Measurements from ENCODE around the gene CHD6.
A peak's percentile ranks its signal among the peaks of the same experiment; 100 is the strongest.

The CHD6 gene

DNA sequence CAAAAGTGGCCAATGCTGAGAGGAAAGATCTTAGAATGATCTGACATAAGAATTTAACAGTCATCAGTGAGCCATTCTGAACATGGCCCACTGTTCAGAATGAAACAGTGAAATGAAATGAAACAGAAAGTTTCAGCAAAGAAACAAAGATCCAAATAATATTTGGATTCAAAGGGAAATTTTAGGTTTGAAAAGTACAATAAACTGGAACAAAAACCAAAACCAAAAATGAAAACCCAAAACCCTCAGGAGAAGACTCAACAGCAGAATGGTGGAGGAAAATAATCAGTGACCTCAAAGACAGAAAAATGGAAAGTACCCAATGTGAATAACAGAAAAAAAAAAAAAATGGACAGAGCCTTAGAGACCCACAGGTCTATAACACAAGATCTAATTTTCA, 185.4 kb downstream of the CHD6 start:
- Histone ChIP-seq H4K8ac (ENCODE audit: low read length) (no peak overlapping the region), H3K23ac (ENCODE audit: low read length in 2 of 2) (no peak overlapping the region), H3K4me3 (ENCODE audit: insufficient read depth in 1 of 2, low read depth in 1 of 2, low read length in 2 of 2) (no peak overlapping the region), H3K27me3 (ENCODE audit: control insufficient read depth in 1 of 2, insufficient read depth in 1 of 2, low read length in 2 of 2) (no peaks in the 10 kb centered on the region), H2AFZ (ENCODE audit: low read depth, low read length) (no peak overlapping the region), H2BK120ac (ENCODE audit: low read depth, low read length) (no peak overlapping the region), H3K9me3 (ENCODE audit: control insufficient read depth, low read length) (no peaks in the 10 kb centered on the region), H2BK5ac (ENCODE audit: low read depth, low read length, poor library complexity, severe bottlenecking) (no peak overlapping the region), H3K4ac (ENCODE audit: low read depth in 1 of 2, low read length in 2 of 2) (no peak overlapping the region), H3K9ac (ENCODE audit: low read length) (no peak overlapping the region), H3K36me3 (ENCODE audit: control insufficient read depth in 1 of 2, insufficient read depth in 2 of 2, low read depth in 1 of 2, low read length in 2 of 2) (peaks cover 8 to 75% of the 10 kb centered on the region in 2 experiments), H2BK15ac (ENCODE audit: low read depth, poor library complexity, severe bottlenecking) (no peak overlapping the region), H3K27ac (ENCODE audit: low read length, poor library complexity, severe bottlenecking) (no peak overlapping the region), H3K79me1 (replicated peaks; ENCODE audit: low read length, poor library complexity, severe bottlenecking) (peaks cover 5% of the 10 kb centered on the region), H2BK12ac (ENCODE audit: low read length in 2 of 2) (no peak overlapping the region), H3K4me1 (ENCODE audit: control insufficient read depth, insufficient read depth, low read depth, low read length) (peaks cover 2% of the 10 kb centered on the region), H4K91ac (ENCODE audit: low read length) (no peak overlapping the region), H3K14ac (ENCODE audit: low read length in 2 of 2) (no peak overlapping the region), H3K4me2 (ENCODE audit: low read length, poor library complexity, severe bottlenecking) (no peak overlapping the region), H2AK5ac (ENCODE audit: low read length, severe bottlenecking) (no peak overlapping the region), H3K18ac (ENCODE audit: low read depth in 1 of 2, low read length in 2 of 2) (no peak overlapping the region)
- DNase-seq, result no peak

DNA sequence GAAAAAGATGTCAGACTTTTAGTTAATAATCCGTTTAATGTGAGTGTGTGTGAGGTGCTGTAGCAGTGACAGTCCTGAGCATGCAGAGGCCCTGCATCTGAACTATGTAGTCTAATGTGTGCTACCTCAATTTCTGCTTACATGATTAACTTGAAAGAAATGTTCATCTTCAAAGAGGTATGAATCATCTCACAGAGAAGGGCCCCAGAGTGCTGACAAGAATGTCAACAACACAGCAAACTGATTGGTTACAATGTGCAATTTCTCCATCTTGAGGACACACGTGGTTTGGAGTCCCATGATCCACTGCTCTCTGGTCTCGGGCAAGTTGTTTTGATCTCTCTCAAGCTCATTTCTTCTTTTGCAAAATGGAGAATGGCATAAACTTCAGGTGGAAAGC, 189.9 kb downstream of the CHD6 start:
- no peak overlapping the region for H3K27ac ChIP-seq (ENCODE audit: low read length, poor library complexity, severe bottlenecking)
- H4K91ac ChIP-seq (ENCODE audit: low read length), result no peak overlapping the region
- H3K9me3 ChIP-seq (ENCODE audit: control insufficient read depth, low read length), result no peaks in the 10 kb centered on the region
- H3K14ac ChIP-seq (ENCODE audit: low read length in 2 of 2), result no peak overlapping the region
- H3K4ac ChIP-seq (ENCODE audit: low read depth in 1 of 2, low read length in 2 of 2), result no peak overlapping the region
- H2BK5ac ChIP-seq (ENCODE audit: low read depth, low read length, poor library complexity, severe bottlenecking), result no peak overlapping the region
- H2BK12ac ChIP-seq (ENCODE audit: low read length in 2 of 2), result no peak overlapping the region
- H2AFZ ChIP-seq (ENCODE audit: low read depth, low read length), result no peak overlapping the region
- H3K27me3 ChIP-seq (ENCODE audit: control insufficient read depth in 1 of 2, insufficient read depth in 1 of 2, low read length in 2 of 2), result no peaks in the 10 kb centered on the region
- H3K79me1 ChIP-seq (replicated peaks; ENCODE audit: low read length, poor library complexity, severe bottlenecking), result peaks cover 5% of the 10 kb centered on the region
- H3K4me3 ChIP-seq (ENCODE audit: insufficient read depth in 1 of 2, low read depth in 1 of 2, low read length in 2 of 2), result no peak overlapping the region
- no peak overlapping the region for H3K9ac ChIP-seq (ENCODE audit: low read length)
- WGBS, result 39% methylated on average over 3 of the region's 3 CpGs
- H3K18ac ChIP-seq (ENCODE audit: low read depth in 1 of 2, low read length in 2 of 2), result no peak overlapping the region
- peaks cover 5% of the 10 kb centered on the region for H3K4me1 ChIP-seq (ENCODE audit: control insufficient read depth, insufficient read depth, low read depth, low read length)
- no peak overlapping the region for H4K8ac ChIP-seq (ENCODE audit: low read length)
- no peak overlapping the region for H3K23ac ChIP-seq (ENCODE audit: low read length in 2 of 2)
- H3K4me2 ChIP-seq (ENCODE audit: low read length, poor library complexity, severe bottlenecking), result no peak overlapping the region
- H3K36me3 ChIP-seq (ENCODE audit: control insufficient read depth in 1 of 2, insufficient read depth in 2 of 2, low read depth in 1 of 2, low read length in 2 of 2), result peaks cover 9 to 77% of the 10 kb centered on the region in 2 experiments
- no peak overlapping the region for H2BK120ac ChIP-seq (ENCODE audit: low read depth, low read length)
- no peak overlapping the region for H2AK5ac ChIP-seq (ENCODE audit: low read length, severe bottlenecking)
- no peak overlapping the region for H2BK15ac ChIP-seq (ENCODE audit: low read depth, poor library complexity, severe bottlenecking)
- peak; percentile 70 for DNase-seq

DNA sequence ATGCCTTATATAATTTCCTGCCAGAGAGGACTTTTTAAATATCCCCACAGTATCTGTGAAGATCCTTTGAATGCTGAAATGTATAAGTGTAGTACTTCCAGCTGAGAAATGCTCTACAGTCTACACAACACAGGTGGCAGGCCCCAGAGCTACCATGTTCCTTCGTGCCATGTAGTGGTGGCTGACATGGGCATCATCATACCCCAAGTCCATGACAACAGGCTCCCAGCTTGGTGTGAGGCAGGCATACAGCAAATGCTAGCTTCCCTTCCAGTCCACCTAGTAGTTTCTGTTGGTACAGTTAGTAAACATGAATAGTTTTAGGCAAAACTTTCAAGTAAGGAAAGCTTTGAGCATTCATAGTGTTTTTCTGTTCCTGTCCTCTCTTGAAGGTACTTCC, 190.3 kb downstream of the CHD6 start:
- Histone ChIP-seq H3K9ac (ENCODE audit: low read length) (no peak overlapping the region), H3K23ac (ENCODE audit: low read length in 2 of 2) (no peak overlapping the region), H2BK120ac (ENCODE audit: low read depth, low read length) (no peak overlapping the region), H2AK5ac (ENCODE audit: low read length, severe bottlenecking) (no peak overlapping the region), H3K14ac (ENCODE audit: low read length in 2 of 2) (no peak overlapping the region), H3K18ac (ENCODE audit: low read depth in 1 of 2, low read length in 2 of 2) (no peak overlapping the region), H4K91ac (ENCODE audit: low read length) (no peak overlapping the region), H3K27ac (ENCODE audit: low read length, poor library complexity, severe bottlenecking) (peak overlapping the region; percentile 2), H3K9me3 (ENCODE audit: control insufficient read depth, low read length) (no peaks in the 10 kb centered on the region), H3K27me3 (ENCODE audit: control insufficient read depth in 1 of 2, insufficient read depth in 1 of 2, low read length in 2 of 2) (no peaks in the 10 kb centered on the region), H2BK5ac (ENCODE audit: low read depth, low read length, poor library complexity, severe bottlenecking) (no peak overlapping the region), H3K36me3 (ENCODE audit: control insufficient read depth in 1 of 2, insufficient read depth in 2 of 2, low read depth in 1 of 2, low read length in 2 of 2) (peaks cover 9 to 79% of the 10 kb centered on the region in 2 experiments), H3K4me3 (ENCODE audit: insufficient read depth in 1 of 2, low read depth in 1 of 2, low read length in 2 of 2) (no peak overlapping the region), H3K79me1 (replicated peaks; ENCODE audit: low read length, poor library complexity, severe bottlenecking) (peaks cover 5% of the 10 kb centered on the region), H2BK12ac (ENCODE audit: low read length in 2 of 2) (no peak overlapping the region), H3K4me2 (ENCODE audit: low read length, poor library complexity, severe bottlenecking) (no peak overlapping the region), H2BK15ac (ENCODE audit: low read depth, poor library complexity, severe bottlenecking) (no peak overlapping the region), H2AFZ (ENCODE audit: low read depth, low read length) (no peak overlapping the region), H3K4ac (ENCODE audit: low read depth in 1 of 2, low read length in 2 of 2) (no peak overlapping the region), H4K8ac (ENCODE audit: low read length) (no peak overlapping the region), H3K4me1 (ENCODE audit: control insufficient read depth, insufficient read depth, low read depth, low read length) (peaks cover 5% of the 10 kb centered on the region)
- DNase-seq, result no peak
- WGBS, result 20% methylated on average over 1 of the region's 1 CpG

DNA sequence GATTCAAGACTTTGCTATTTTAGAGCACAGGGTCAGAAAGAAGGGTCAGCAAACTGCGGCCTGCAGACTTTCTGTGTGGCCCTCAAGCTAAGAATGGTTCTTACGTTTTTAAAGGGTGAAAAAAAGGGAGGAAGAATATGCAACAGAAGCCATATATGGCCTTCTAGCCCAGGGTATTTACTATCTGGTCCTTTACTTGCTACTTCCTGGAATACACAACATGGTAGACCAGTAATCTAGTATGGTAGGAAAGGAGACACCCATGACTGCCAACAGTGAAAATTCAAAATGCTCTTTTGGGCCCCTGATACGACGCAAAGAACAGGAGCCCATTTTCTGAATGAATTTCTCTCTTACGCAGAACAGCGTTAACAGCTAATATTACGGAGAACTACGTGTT, 191.2 kb downstream of the CHD6 start:
- H4K91ac ChIP-seq (ENCODE audit: low read length), result no peak overlapping the region
- no peak overlapping the region for H2BK12ac ChIP-seq (ENCODE audit: low read length in 2 of 2)
- H4K8ac ChIP-seq (ENCODE audit: low read length), result no peak overlapping the region
- no peak overlapping the region for H2AFZ ChIP-seq (ENCODE audit: low read depth, low read length)
- peaks cover 5% of the 10 kb centered on the region for H3K4me1 ChIP-seq (ENCODE audit: control insufficient read depth, insufficient read depth, low read depth, low read length)
- H3K4me3 ChIP-seq (ENCODE audit: insufficient read depth in 1 of 2, low read depth in 1 of 2, low read length in 2 of 2), result no peak overlapping the region
- H2AK5ac ChIP-seq (ENCODE audit: low read length, severe bottlenecking), result no peak overlapping the region
- H3K9me3 ChIP-seq (ENCODE audit: control insufficient read depth, low read length), result no peaks in the 10 kb centered on the region
- H3K4ac ChIP-seq (ENCODE audit: low read depth in 1 of 2, low read length in 2 of 2), result no peak overlapping the region
- H3K27ac ChIP-seq (ENCODE audit: low read length, poor library complexity, severe bottlenecking), result no peak overlapping the region
- H3K23ac ChIP-seq (ENCODE audit: low read length in 2 of 2), result no peak overlapping the region
- no peak overlapping the region for H3K4me2 ChIP-seq (ENCODE audit: low read length, poor library complexity, severe bottlenecking)
- WGBS, result 89% methylated on average over 8 of the region's 8 CpGs
- H2BK15ac ChIP-seq (ENCODE audit: low read depth, poor library complexity, severe bottlenecking), result no peak overlapping the region
- no peak overlapping the region for H2BK120ac ChIP-seq (ENCODE audit: low read depth, low read length)
- H3K9ac ChIP-seq (ENCODE audit: low read length), result no peak overlapping the region
- DNase-seq, result no peak
- H3K14ac ChIP-seq (ENCODE audit: low read length in 2 of 2), result no peak overlapping the region
- H3K18ac ChIP-seq (ENCODE audit: low read depth in 1 of 2, low read length in 2 of 2), result no peak overlapping the region
- no peak overlapping the region for H2BK5ac ChIP-seq (ENCODE audit: low read depth, low read length, poor library complexity, severe bottlenecking)
- H3K36me3 ChIP-seq (ENCODE audit: control insufficient read depth in 1 of 2, insufficient read depth in 2 of 2, low read depth in 1 of 2, low read length in 2 of 2), result peaks cover 13 to 84% of the 10 kb centered on the region in 2 experiments
- H3K27me3 ChIP-seq (ENCODE audit: control insufficient read depth in 1 of 2, insufficient read depth in 1 of 2, low read length in 2 of 2), result no peaks in the 10 kb centered on the region
- H3K79me1 ChIP-seq (replicated peaks; ENCODE audit: low read length, poor library complexity, severe bottlenecking), result peaks cover 4% of the 10 kb centered on the region
